Uterus (tissue), 4 donors: Measurements from ENCODE around the gene TMEM175. TPM values are rescaled to one million over a fixed set of nuclear protein-coding genes. Genes with fewer than 3 reads are reported as not detected.

Experiments
- DNase-seq, 2 donors: peaks; one replicate each; pipeline ENCODE4 v3.0.0-alpha.2; 2019 to 2020
- H3K27ac ChIP-seq, 2 donors: fragments of 200-600 bp; sonication (generic); 1 replicate in 1 of 2; 2 replicates in 1 of 2; pipeline ENCODE4 v1.5.1; 2016 to 2018
- H3K27me3 ChIP-seq, 2 donors: fragments of 200-600 bp; sonication (generic); one replicate each; pipeline ENCODE4 v1.5.1; 2018 to 2019; ENCODE audit warnings: control low read depth in 1 of 2
- H3K36me3 ChIP-seq, 2 donors: fragments of 200-600 bp; sonication (generic); one replicate each; pipeline ENCODE4 v1.5.1; 2019; ENCODE audit warnings: control low read depth in 1 of 2
- H3K4me1 ChIP-seq, 2 donors: fragments of 200-600 bp; sonication (generic); one replicate each; pipeline ENCODE4 v1.5.1; 2018 to 2019; ENCODE audit warnings: control low read depth in 1 of 2
- H3K4me3 ChIP-seq, 2 donors: fragments of 200-600 bp; sonication (generic); 1 replicate in 1 of 2; 2 replicates in 1 of 2; pipeline ENCODE4 v1.5.1; 2018 to 2019; ENCODE audit warnings: mild to moderate bottlenecking in 1 of 2
- H3K9me3 ChIP-seq, 2 donors: fragments of 200-600 bp; sonication (generic); one replicate each; pipeline ENCODE4 v1.5.1; 2019; ENCODE audit warnings: control low read depth in 1 of 2
- CTCF ChIP-seq, 4 experiments: fragments of 200-600 bp in 2 of 4; fragments of 450-650 bp in 2 of 4; sonication (generic) in 2 of 4; IDR thresholded peaks; one replicate each; pipeline ENCODE4 v1.5.1; 2016 to 2019; ENCODE audit warnings: antibody characterized with exemption in 4 of 4, mild to moderate bottlenecking in 2 of 4, moderate library complexity in 1 of 4
- POLR2A ChIP-seq, 2 donors: fragments of 450-650 bp; IDR thresholded peaks; one replicate each; pipeline ENCODE4 v1.6.1; 2016; ENCODE audit warnings: antibody characterized with exemption in 2 of 2, mild to moderate bottlenecking in 1 of 2, moderate library complexity in 1 of 2
- intact Hi-C: fragments of 100-400 bp; cut with DNase I; formaldehyde crosslinking; loops from one replicate; pipeline ENCODE4 v1.15.1; 2023; ENCODE audit warnings: low total_unique reads
- total RNA-seq, 4 donors: library from RNA; depleted of rRNA in 3 of 4; stranded (reverse); fragments of >200 nt in 3 of 4; gene quantifications; one replicate each; pipeline versions ENCODE4 v1.1.0 to v1.2.4, GENCODE V29; 2014 to 2023
- donor health status: DM: yes; HTN: yes; CAD: no.

The TMEM175 gene
- total RNA-seq, 4 donors from 2014 or later = 9.9 to 39.7 (median 26.3) TPM

GRCh38 chr4:966266-967112 lies 34.2 kb downstream of the TMEM175 start:
- no peak overlapping the region for H3K4me3 ChIP-seq
- no peaks in the 10 kb centered on the region for H3K27me3 ChIP-seq
- no peak overlapping the region for H3K27ac ChIP-seq
- intact Hi-C loops = no loop called here
- peaks cover 0 to 3% of the 10 kb centered on the region in 2 donors for H3K4me1 ChIP-seq
- no peak for DNase-seq
- no peaks in the 10 kb centered on the region for H3K9me3 ChIP-seq
- TF ChIP-seq POLR2A (IDR thresholded peaks at IDR 0.05) (no peak), CTCF (IDR thresholded peaks at IDR 0.05) (no peak)
- no peaks in the 10 kb centered on the region for H3K36me3 ChIP-seq

- no peak overlapping the region for H3K4me3 ChIP-seq
- intact Hi-C loops = no loop called here
- DNase-seq = no peak
Measured at GRCh38 chr4:967113-968104, 35.1 kb downstream of the TMEM175 start.

GRCh38 chr4:968221-968620 lies 36.0 kb downstream of the TMEM175 start:
- H3K4me3 ChIP-seq = no peak overlapping the region
- TF ChIP-seq POLR2A (IDR thresholded peaks at IDR 0.05) (no peak), CTCF (IDR thresholded peaks at IDR 0.05) (no peak)

More at GRCh38 chr4:967113-968104, 35.1 kb downstream of the TMEM175 start:
- Histone ChIP-seq H3K27ac (no peak overlapping the region), H3K36me3 (no peaks in the 10 kb centered on the region), H3K4me1 (peaks cover 0 to 12% of the 10 kb centered on the region in 2 donors), H3K9me3 (no peaks in the 10 kb centered on the region), H3K27me3 (no peaks in the 10 kb centered on the region)
- TF ChIP-seq POLR2A (IDR thresholded peaks at IDR 0.05) = no peak
- no peak for TF ChIP-seq CTCF (IDR thresholded peaks at IDR 0.05)

GRCh38 chr4:968621-969394 lies 36.5 kb downstream of the TMEM175 start:
- H3K27me3 ChIP-seq = no peaks in the 10 kb centered on the region
- H3K4me1 ChIP-seq = peaks cover 0 to 17% of the 10 kb centered on the region in 2 donors
- intact Hi-C loops = no loop called here
- H3K27ac ChIP-seq = no peak overlapping the region
- no peak overlapping the region for H3K4me3 ChIP-seq
- TF ChIP-seq POLR2A (IDR thresholded peaks at IDR 0.05) = no peak
- TF ChIP-seq CTCF (IDR thresholded peaks at IDR 0.05) = no peak
- H3K9me3 ChIP-seq = no peaks in the 10 kb centered on the region
- no peak for DNase-seq
- H3K36me3 ChIP-seq = no peaks in the 10 kb centered on the region

More at GRCh38 chr4:968221-968620, 36.0 kb downstream of the TMEM175 start:
- no peak for DNase-seq
- H3K9me3 ChIP-seq = no peaks in the 10 kb centered on the region
- H3K27me3 ChIP-seq = no peaks in the 10 kb centered on the region
- peaks cover 0 to 15% of the 10 kb centered on the region in 2 donors for H3K4me1 ChIP-seq
- H3K36me3 ChIP-seq = no peaks in the 10 kb centered on the region
- intact Hi-C loops = no loop called here
- no peak overlapping the region for H3K27ac ChIP-seq
